DMS153 treated with DMSO at 0.1 percent for 48 hours (cell line): ENCODE data around the gene SPRYD3.
"Not testable (repeated sequence)": the region's sequence is repeated elsewhere in the genome, so short reads cannot be mapped to it uniquely, and the experiment has no call there.

Experiments
- DNase-seq: peaks from one replicate; lab custom pipeline; 2025; ENCODE audit not compliant: unreplicated experiment; lab: John Stamatoyannopoulos, UW

The SPRYD3 gene, protein sequence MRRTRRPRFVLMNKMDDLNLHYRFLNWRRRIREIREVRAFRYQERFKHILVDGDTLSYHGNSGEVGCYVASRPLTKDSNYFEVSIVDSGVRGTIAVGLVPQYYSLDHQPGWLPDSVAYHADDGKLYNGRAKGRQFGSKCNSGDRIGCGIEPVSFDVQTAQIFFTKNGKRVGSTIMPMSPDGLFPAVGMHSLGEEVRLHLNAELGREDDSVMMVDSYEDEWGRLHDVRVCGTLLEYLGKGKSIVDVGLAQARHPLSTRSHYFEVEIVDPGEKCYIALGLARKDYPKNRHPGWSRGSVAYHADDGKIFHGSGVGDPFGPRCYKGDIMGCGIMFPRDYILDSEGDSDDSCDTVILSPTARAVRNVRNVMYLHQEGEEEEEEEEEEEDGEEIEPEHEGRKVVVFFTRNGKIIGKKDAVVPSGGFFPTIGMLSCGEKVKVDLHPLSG

GRCh38 chr12:53079226-53080117, at the start of gene SPRYD3:
SPRYD3 (minus strand) TSS chr12:53079390; CDS start chr12:53079333, 57 bp downstream.
- DNase-seq, result peak; percentile 89

- no peak for DNase-seq
These were observed 48.0 kb upstream of the SPRYD3 start for GRCh38 chr12:53127169-53127568.

DNA sequence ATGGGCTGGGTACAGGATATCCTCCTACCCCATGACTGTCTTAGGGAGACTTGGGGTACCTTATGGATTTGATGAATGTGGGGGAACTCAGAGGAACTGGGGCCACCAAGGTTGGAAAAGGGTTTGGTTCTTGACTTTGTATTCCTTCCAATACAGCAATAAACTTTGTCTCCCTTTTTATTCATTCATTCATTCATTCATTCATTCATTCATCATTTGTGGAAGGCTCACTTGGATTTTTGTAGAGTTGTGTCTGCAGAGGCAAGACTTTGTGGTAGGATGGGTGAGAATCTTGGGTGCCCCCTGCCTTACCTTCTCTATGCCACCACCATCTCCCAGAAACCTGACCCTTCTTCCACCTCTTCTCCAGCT, 45.1 kb upstream of the SPRYD3 start:
- no peak for DNase-seq

GRCh38 chr12:53123578-53124351, 44.6 kb upstream of the SPRYD3 start:
- DNase-seq, result no peak

DNA sequence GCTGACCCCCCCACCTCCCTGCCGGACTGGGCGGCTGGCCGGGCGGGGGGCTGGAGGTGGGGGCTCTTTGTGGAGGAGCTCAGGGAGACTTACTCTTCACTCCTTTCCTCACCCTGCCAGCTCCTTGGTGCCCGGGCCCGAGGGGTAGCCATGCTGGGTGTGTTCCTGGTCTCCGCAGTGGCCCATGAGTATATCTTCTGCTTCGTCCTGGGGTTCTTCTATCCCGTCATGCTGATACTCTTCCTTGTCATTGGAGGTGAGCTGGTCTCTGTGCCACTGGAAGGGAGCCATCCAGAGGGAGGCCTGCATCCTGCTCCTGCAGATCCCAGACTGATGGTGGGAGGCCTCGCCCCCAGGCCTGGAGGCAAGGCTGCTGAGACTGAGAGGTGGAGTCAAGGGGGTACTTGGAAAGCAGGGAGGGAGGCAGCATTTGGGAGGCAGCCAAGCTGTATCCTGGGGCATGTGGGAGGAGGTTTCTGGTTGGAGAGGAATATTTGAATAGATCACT, 43.8 kb upstream of the SPRYD3 start:
- DNase-seq, result no peak

GRCh38 chr12:53120685-53121525, 41.7 kb upstream of the SPRYD3 start:
- no peak for DNase-seq

- no peak for DNase-seq
These were observed 39.6 kb upstream of the SPRYD3 start for GRCh38 chr12:53118751-53119300.

DNA sequence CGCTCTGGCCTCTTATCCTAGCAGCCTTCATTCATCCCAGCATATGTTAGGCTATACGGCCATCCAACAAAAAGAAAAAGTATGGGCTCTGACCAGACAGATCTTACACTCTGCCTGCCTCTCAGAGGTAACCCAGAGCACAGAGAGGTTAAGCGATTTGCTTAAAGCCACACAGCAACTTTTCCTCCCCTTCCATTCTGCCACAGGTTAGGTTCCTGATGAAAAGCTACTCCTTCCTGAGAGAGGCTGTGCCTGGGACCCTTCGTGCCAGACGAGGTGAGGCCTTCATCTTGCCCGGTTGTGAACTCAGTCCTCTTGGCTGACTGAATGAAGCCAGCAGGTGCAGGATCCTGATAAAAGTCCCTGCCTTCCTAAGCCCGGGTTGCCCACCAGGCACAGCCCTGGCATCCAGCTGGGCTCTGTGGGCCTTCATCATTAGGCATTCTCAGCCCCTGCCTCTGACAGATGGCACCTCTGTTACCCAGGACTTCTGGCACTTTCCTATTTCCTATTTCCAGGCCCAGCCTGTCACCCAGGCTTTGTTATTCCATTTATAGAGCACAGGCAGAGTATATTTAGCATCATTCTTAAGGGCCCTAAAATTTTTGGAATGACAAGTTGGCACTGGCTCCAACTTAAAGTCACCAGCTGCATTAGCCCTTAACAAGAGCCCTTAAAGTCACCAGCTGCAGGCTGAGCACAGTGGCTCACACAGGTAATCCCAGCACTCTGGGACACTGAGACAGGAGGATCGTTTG, 36.9 kb upstream of the SPRYD3 start:
- no peak for DNase-seq

DNA sequence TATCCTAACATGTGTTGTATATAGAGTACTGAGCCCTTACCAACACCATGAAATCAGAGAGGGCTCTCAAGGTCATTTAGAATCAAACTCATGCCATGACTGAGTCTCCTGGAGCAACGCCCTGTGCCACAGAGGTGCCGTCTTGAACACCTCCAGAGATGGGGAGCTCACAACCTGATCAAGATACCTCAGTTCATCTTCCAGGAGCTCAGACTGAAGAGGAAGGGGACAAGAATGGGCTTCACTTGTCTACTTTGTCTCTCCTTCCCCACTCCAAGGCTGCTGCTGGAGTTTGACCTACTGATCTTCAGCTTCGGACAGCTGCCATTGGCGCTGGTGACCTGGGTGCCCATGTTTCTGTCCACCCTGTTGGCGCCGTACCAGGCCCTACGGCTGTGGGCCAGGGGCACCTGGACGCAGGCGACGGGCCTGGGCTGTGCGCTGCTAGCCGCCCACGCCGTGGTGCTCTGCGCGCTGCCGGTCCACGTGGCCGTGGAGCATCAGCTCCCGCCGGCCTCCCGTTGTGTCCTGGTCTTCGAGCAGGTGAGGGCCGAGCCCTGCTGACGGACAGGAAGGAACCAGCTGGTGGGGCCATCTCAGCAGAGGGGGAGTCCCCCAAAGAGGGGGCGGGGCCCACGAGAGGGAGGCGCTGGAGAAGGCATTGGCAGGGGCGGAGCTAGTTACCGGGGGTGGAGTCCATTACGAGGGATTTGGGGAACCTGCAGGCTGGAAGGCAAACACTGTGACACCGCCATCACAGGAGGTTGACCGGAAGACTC, 36.1 kb upstream of the SPRYD3 start:
- DNase-seq, result no peak

- DNase-seq, result no peak
These were observed 34.8 kb upstream of the SPRYD3 start for GRCh38 chr12:53113951-53114350.

DNA sequence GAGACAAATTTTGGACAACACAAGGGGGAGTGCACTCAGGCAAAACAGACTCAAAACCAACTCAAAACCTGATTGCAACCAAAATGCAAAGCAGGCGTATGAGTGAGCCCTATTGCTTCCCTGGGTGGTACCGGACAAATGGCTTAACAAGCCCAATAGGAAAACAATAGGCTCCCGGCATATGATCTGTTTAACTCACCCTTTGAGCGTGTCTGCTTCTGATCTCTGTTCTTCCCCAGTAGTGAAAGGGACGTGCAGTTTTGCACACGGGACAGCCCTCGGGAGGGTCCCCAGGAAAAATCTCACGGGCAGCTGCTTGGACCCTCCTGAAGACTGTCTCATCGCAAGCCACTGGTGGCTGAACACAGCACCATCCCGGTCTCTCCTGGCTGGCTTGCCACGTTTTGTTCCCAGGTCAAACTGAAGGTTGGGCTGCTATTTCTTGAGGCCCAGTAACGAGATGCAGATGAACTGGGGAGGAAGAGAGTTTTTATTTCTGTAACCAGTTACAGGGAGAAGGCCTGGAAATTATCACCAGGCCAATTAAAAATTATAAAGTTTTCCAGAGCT, 34.0 kb upstream of the SPRYD3 start:
- no peak for DNase-seq

DNA sequence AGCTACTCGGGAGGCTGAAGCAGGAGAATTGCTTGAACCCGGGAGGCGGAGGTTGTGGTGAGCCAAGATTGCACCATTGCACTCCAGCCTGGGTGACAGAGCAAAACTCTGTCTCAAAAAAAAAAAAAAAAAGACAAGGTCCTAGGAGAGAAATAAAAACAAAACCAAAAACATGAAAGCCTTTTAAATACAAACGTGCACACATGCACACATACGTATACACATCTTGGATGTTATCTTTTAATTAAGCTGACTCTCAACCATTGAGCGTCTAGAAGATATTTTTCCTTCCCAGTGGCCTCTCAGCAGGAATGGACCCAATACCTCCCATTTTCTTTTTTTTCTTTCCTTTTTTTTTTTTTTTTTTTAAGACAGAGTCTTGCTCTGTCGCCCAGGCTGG, 33.2 kb upstream of the SPRYD3 start:
- DNase-seq, result not testable (repeated sequence)

- DNase-seq, result no peak
These were observed 27.9 kb upstream of the SPRYD3 start for GRCh38 chr12:53107122-53107521.

- DNase-seq, result no peak
These were observed 26.7 kb upstream of the SPRYD3 start for GRCh38 chr12:53105712-53106439.

- DNase-seq, result no peak
These were observed 26.1 kb upstream of the SPRYD3 start for GRCh38 chr12:53105256-53105655.

DNA sequence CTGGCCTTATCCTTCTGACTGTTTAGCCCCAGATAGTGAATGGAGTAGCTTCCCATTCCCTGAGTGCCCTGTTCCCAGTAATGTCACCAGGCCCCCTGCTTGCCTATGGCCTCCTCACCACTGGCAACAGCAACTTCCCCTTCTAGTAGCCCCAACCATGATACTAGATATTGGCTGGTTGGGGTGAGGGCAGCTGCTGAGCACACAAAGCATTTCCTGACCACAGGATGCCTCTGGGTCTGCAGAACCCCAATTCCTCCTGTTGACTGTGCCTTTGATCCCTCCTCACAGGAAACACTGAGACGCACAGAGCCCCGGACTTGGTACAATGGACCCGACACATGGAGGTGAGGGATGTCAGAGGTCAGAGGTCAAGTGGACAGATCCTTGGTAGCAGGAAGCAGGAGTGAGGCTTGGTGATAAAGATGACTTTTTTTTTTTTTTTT, 24.7 kb upstream of the SPRYD3 start:
- DNase-seq, result no peak
